HepG2 (cell line): ENCODE results near the gene MFAP4. TPM values are rescaled to one million over a fixed set of nuclear protein-coding genes. Genes with fewer than 3 reads are reported as not detected.

Source experiments
- BORCS8-MEF2B ChIP-seq: sonication (generic); formaldehyde crosslinking; IDR thresholded peaks from 2 replicates; pipeline ENCODE4 v1.8.0; 2022; ENCODE audit warnings: mild to moderate bottlenecking, missing genetic modification reagents
- CEBPB ChIP-seq: IDR thresholded peaks from 2 replicates; pipeline ENCODE4 v1.6.1; 2011; ENCODE audit warnings: low read depth, low read length, improper control_type of control experiment, borderline replicate concordance
- GLI4 ChIP-seq: sonication (generic); formaldehyde crosslinking; IDR thresholded peaks from 2 replicates; pipeline ENCODE4 v1.5.1; 2020; ENCODE audit warnings: missing genetic modification reagents, mild to moderate bottlenecking, moderate library complexity, borderline replicate concordance
- HOXA5 ChIP-seq: sonication (generic); formaldehyde crosslinking; IDR thresholded peaks from 2 replicates; pipeline ENCODE4 v1.4.0; 2020; ENCODE audit warnings: missing genetic modification reagents
- JARID2 ChIP-seq: sonication (generic); formaldehyde crosslinking; IDR thresholded peaks from 2 replicates; pipeline ENCODE4 v1.8.1; 2023; ENCODE audit warnings: missing genetic modification reagents, inconsistent platforms; ENCODE audit not compliant: insufficient replicate concordance
- KLF12 ChIP-seq: sonication (generic); formaldehyde crosslinking; IDR thresholded peaks from 2 replicates; pipeline ENCODE4 v1.4.0; 2020; ENCODE audit warnings: missing genetic modification reagents, borderline replicate concordance
- KLF16 ChIP-seq, 2 experiments: sonication (generic) in 1 of 2; formaldehyde crosslinking in 1 of 2; IDR thresholded peaks; 2 replicates each; pipeline versions ENCODE4 v1.6.1 to v1.8.0; 2016 to 2023; ENCODE audit warnings: missing genetic modification reagents in 2 of 2, missing compliant biosample characterization in 1 of 2
- MED8 ChIP-seq: sonication (generic); formaldehyde crosslinking; IDR thresholded peaks from 2 replicates; pipeline ENCODE4 v1.8.1; 2023; ENCODE audit warnings: mild to moderate bottlenecking, missing genetic modification reagents; ENCODE audit not compliant: insufficient replicate concordance
- REPIN1 ChIP-seq: sonication (generic); formaldehyde crosslinking; IDR thresholded peaks from 2 replicates; pipeline ENCODE4 v1.8.0; 2022; ENCODE audit warnings: missing genetic modification reagents, low read depth, mild to moderate bottlenecking, borderline replicate concordance
- RNF2 ChIP-seq: fragments of 450-650 bp; conservative IDR thresholded peaks from 2 replicates; pipeline ENCODE4 v1.6.1; 2016; ENCODE audit warnings: low read depth
- ZNF441 ChIP-seq: sonication (generic); formaldehyde crosslinking; IDR thresholded peaks from 2 replicates; pipeline ENCODE4 v1.7.0; 2021; ENCODE audit warnings: missing genetic modification reagents, borderline replicate concordance
- ZNF557 ChIP-seq: sonication (generic); formaldehyde crosslinking; IDR thresholded peaks from 2 replicates; pipeline ENCODE4 v1.4.0; 2020; ENCODE audit warnings: missing genetic modification reagents
- ZNF572 ChIP-seq: sonication (generic); formaldehyde crosslinking; IDR thresholded peaks from 2 replicates; pipeline ENCODE4 v1.5.1; 2020; ENCODE audit warnings: mild to moderate bottlenecking, missing genetic modification reagents
- polyA plus RNA-seq, 8 experiments: library from polyadenylated mRNA; depleted of rRNA in 3 of 8; stranded (reverse) in 7 of 8; unstranded in 1 of 8; fragments of >200 nt; fragmentation: Illumina TruSeq in 4 of 8; extraction: Trizol in 4 of 8; gene quantifications; 2 replicates each; pipeline versions ENCODE4 v1.2.1 to v1.2.3, GENCODE V29; 2011 to 2016; ENCODE audit warnings: low read depth in 4 of 8, missing spikeins in 1 of 8, mixed read lengths in 1 of 8; ENCODE audit not compliant: insufficient read depth in 1 of 8
- total RNA-seq, 5 experiments: library from RNA; depleted of rRNA; stranded (reverse); fragments of >200 nt; fragmentation: Illumina TruSeq; extraction: Trizol; gene quantifications; 2 replicates each; pipeline ENCODE4 v1.2.3, GENCODE V29; 2016; ENCODE audit warnings: low read depth in 1 of 5
- TF ChIP-seq, protein P1 (sequence below): IDR thresholded peaks from 2 replicates; pipeline ENCODE4 v1.6.1; 2016; ENCODE audit warnings: mild to moderate bottlenecking
- TF ChIP-seq, protein P2 (sequence below): sonication (generic); formaldehyde crosslinking; IDR thresholded peaks from 2 replicates; pipeline ENCODE4 v1.5.0; 2020; ENCODE audit warnings: missing genetic modification reagents, mild to moderate bottlenecking, borderline replicate concordance
- TF ChIP-seq, protein P3 (sequence below): sonication (generic); formaldehyde crosslinking; IDR thresholded peaks from 2 replicates; pipeline ENCODE4 v1.4.0; 2020; ENCODE audit warnings: mild to moderate bottlenecking, missing genetic modification reagents
- TF ChIP-seq, protein P4 (sequence below): sonication (generic); formaldehyde crosslinking; conservative IDR thresholded peaks from 2 replicates; pipeline ENCODE4 v1.4.0; 2020; ENCODE audit warnings: missing genetic modification reagents
- TF ChIP-seq, protein P5 (sequence below): IDR thresholded peaks from 2 replicates; pipeline ENCODE4 v1.6.1; 2016; ENCODE audit warnings: missing genetic modification reagents, missing compliant biosample characterization
- TF ChIP-seq, protein P6 (sequence below): sonication (generic); formaldehyde crosslinking; IDR thresholded peaks from 2 replicates; pipeline ENCODE4 v1.8.0; 2022; ENCODE audit warnings: missing genetic modification reagents, mild to moderate bottlenecking, moderate library complexity, borderline replicate concordance

The MFAP4 gene
- total and polyA plus RNA-seq, 2 of the 13 experiments (the other 11 are each of a cell fraction or from before 2014, with no cell fraction given): 0.08 TPM; not detected in 1

DNA sequence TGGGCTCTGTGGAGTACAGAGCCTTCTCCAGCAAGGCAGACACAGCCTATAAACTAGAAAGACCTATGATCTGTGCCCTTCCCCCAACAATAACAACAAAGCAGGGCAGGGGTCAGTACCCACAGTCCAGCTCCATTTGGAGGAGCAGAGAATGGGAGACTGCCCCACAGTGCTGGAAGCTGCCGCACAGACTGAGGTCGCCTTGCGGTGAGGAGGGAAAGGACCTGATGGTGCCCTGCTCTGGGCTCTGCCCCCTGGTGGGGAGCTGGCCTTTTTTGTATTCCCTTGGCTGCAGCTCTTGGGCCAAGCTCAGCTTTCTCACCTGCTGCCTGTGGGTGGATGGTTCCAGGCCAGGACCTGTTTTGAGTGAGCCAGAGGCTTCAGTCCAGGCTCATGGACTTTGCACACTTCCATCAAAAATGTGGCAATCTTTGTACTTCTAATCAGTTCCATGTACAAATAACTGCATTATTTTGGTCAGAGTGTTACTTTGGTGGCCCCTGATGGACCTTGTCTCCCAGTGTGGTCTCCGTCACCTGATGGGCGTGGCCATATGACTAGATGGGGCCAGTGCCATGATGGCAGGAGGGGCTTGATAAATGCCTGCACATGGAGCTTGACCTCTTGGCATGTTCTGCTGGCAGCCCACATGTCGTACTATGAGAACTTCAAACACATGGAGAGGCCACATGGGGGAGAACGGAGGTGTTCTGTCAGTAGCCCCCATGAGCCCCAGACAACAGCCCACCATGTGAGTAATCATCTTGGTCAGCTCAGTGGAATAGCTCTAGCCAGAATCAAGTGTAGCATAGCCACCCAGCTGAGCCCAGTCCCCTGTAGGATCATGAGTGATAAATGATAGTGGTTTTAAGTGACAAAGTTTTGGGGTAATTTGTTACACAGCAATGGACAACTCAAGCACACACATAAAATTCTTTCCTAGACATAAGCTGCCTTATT lies 48.7 kb downstream of the MFAP4 start (continued):
- TF ChIP-seq KLF12 (CRISPR knock-in tag): peak; percentile 86
- TF ChIP-seq GLI4 (CRISPR knock-in tag): no peak
- TF ChIP-seq, protein P1, sequence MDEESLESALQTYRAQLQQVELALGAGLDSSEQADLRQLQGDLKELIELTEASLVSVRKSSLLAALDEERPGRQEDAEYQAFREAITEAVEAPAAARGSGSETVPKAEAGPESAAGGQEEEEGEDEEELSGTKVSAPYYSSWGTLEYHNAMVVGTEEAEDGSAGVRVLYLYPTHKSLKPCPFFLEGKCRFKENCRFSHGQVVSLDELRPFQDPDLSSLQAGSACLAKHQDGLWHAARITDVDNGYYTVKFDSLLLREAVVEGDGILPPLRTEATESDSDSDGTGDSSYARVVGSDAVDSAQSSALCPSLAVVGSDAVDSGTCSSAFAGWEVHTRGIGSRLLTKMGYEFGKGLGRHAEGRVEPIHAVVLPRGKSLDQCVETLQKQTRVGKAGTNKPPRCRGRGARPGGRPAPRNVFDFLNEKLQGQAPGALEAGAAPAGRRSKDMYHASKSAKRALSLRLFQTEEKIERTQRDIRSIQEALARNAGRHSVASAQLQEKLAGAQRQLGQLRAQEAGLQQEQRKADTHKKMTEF (CRISPR knock-in tag): peak; percentile 85
- 0 out of 2 replicates have a peak, but pooled peaks have one; percentile 23 for TF ChIP-seq RNF2
- TF ChIP-seq KLF16 (CRISPR knock-in tag; IDR thresholded peaks at IDR 0.05): peak in 1 of 2 experiments; percentile 87; a peak in 1 of 4 replicates
- peak; percentile 92 for TF ChIP-seq ZNF441 (CRISPR knock-in tag)
- TF ChIP-seq, protein P2, sequence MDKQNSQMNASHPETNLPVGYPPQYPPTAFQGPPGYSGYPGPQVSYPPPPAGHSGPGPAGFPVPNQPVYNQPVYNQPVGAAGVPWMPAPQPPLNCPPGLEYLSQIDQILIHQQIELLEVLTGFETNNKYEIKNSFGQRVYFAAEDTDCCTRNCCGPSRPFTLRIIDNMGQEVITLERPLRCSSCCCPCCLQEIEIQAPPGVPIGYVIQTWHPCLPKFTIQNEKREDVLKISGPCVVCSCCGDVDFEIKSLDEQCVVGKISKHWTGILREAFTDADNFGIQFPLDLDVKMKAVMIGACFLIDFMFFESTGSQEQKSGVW (CRISPR knock-in tag): no peak
- TF ChIP-seq ZNF557: 0 out of 2 replicates have a peak, but pooled peaks have one; percentile 41
- no peak; the same call in 1 of the 2 replicates for TF ChIP-seq ZNF572 (CRISPR knock-in tag)
- TF ChIP-seq, protein P3, sequence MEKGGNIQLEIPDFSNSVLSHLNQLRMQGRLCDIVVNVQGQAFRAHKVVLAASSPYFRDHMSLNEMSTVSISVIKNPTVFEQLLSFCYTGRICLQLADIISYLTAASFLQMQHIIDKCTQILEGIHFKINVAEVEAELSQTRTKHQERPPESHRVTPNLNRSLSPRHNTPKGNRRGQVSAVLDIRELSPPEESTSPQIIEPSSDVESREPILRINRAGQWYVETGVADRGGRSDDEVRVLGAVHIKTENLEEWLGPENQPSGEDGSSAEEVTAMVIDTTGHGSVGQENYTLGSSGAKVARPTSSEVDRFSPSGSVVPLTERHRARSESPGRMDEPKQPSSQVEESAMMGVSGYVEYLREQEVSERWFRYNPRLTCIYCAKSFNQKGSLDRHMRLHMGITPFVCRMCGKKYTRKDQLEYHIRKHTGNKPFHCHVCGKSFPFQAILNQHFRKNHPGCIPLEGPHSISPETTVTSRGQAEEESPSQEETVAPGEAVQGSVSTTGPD (CRISPR knock-in tag): peak; percentile 60; the same call in 1 of the 2 replicates
- TF ChIP-seq REPIN1 (CRISPR knock-in tag): peak; percentile 83
- TF ChIP-seq HOXA5 (CRISPR knock-in tag): peak; percentile 80; the same call in 1 of the 2 replicates
- TF ChIP-seq BORCS8-MEF2B: peak; percentile 80
- peak; percentile 96 for TF ChIP-seq CEBPB
- TF ChIP-seq, protein P4, sequence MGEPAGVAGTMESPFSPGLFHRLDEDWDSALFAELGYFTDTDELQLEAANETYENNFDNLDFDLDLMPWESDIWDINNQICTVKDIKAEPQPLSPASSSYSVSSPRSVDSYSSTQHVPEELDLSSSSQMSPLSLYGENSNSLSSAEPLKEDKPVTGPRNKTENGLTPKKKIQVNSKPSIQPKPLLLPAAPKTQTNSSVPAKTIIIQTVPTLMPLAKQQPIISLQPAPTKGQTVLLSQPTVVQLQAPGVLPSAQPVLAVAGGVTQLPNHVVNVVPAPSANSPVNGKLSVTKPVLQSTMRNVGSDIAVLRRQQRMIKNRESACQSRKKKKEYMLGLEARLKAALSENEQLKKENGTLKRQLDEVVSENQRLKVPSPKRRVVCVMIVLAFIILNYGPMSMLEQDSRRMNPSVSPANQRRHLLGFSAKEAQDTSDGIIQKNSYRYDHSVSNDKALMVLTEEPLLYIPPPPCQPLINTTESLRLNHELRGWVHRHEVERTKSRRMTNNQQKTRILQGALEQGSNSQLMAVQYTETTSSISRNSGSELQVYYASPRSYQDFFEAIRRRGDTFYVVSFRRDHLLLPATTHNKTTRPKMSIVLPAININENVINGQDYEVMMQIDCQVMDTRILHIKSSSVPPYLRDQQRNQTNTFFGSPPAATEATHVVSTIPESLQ: 0 out of 2 replicates have a peak, but pooled peaks have one; percentile 46
- TF ChIP-seq, protein P5, sequence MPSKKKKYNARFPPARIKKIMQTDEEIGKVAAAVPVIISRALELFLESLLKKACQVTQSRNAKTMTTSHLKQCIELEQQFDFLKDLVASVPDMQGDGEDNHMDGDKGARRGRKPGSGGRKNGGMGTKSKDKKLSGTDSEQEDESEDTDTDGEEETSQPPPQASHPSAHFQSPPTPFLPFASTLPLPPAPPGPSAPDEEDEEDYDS: peak; percentile 18; the same call in 1 of the 2 replicates
- TF ChIP-seq, protein P6, sequence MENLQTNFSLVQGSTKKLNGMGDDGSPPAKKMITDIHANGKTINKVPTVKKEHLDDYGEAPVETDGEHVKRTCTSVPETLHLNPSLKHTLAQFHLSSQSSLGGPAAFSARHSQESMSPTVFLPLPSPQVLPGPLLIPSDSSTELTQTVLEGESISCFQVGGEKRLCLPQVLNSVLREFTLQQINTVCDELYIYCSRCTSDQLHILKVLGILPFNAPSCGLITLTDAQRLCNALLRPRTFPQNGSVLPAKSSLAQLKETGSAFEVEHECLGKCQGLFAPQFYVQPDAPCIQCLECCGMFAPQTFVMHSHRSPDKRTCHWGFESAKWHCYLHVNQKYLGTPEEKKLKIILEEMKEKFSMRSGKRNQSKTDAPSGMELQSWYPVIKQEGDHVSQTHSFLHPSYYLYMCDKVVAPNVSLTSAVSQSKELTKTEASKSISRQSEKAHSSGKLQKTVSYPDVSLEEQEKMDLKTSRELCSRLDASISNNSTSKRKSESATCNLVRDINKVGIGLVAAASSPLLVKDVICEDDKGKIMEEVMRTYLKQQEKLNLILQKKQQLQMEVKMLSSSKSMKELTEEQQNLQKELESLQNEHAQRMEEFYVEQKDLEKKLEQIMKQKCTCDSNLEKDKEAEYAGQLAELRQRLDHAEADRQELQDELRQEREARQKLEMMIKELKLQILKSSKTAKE (CRISPR knock-in tag): peak; percentile 23; the same call in 1 of the 2 replicates
- no peak for TF ChIP-seq JARID2 (CRISPR knock-in tag)
- TF ChIP-seq MED8 (CRISPR knock-in tag): peak; percentile 36
